Keratinocyte (primary cell): ENCODE data around the gene FAT1. TPM values are rescaled to one million over a fixed set of nuclear protein-coding genes. Genes with fewer than 3 reads are reported as not detected.

Experiments
- DNase-seq: peaks from one replicate; pipeline ENCODE4 v3.0.0-alpha.2; 2011; ENCODE audit warnings: low read depth, missing footprints, low spot score
- FAIRE-seq: peaks from 2 replicates; lab custom pipeline; 2011; peaks lifted over from hg19 to GRCh38; lab: Jason Lieb, UNC
- H2AFZ ChIP-seq: 2 replicates; pipeline ENCODE4 v1.6.0; 2012; ENCODE audit warnings: low read length, control low read depth, inconsistent platforms; ENCODE audit not compliant: control insufficient read depth
- H3K27ac ChIP-seq: 2 replicates; pipeline ENCODE4 v1.5.1; 2011; ENCODE audit warnings: low read length; ENCODE audit not compliant: control insufficient read depth, insufficient read depth
- H3K27me3 ChIP-seq: 3 replicates; pipeline ENCODE4 v1.6.0; 2011; ENCODE audit warnings: low read length; ENCODE audit not compliant: control insufficient read depth, insufficient read depth; ENCODE audit errors: extremely low read depth
- H3K36me3 ChIP-seq, 2 experiments: 2 replicates in 1 of 2; 3 replicates in 1 of 2; pipeline ENCODE4 v1.5.1; 2011; ENCODE audit warnings: low read length in 2 of 2, mild to moderate bottlenecking in 1 of 2; ENCODE audit not compliant: control insufficient read depth in 2 of 2, insufficient read depth in 2 of 2; ENCODE audit errors: extremely low read depth in 1 of 2
- H3K4me1 ChIP-seq: 3 replicates; pipeline ENCODE4 v1.5.1; 2011; ENCODE audit warnings: low read length; ENCODE audit not compliant: control insufficient read depth, insufficient read depth; ENCODE audit errors: extremely low read depth
- H3K4me2 ChIP-seq: 3 replicates; pipeline ENCODE4 v1.6.0; 2011; ENCODE audit warnings: low read depth, low read length; ENCODE audit not compliant: control insufficient read depth, insufficient read depth; ENCODE audit errors: extremely low read depth
- H3K4me3 ChIP-seq, 3 experiments: fragments of 200-600 bp in 1 of 3; sonication (generic) in 1 of 3; 2 replicates in 2 of 3; 3 replicates in 1 of 3; pipeline ENCODE4 v1.5.1; 2011 to 2016; ENCODE audit warnings: low read length in 3 of 3, mild to moderate bottlenecking in 3 of 3, control low read depth in 2 of 3, inconsistent platforms in 1 of 3, low read depth in 1 of 3, mixed read lengths in 1 of 3, mixed run types in 1 of 3, moderate library complexity in 1 of 3; ENCODE audit not compliant: control insufficient read depth in 2 of 3, insufficient read depth in 2 of 3; ENCODE audit errors: extremely low read depth in 1 of 3
- H3K79me2 ChIP-seq: 2 replicates; pipeline ENCODE4 v1.6.0; 2012; ENCODE audit warnings: low read length; ENCODE audit not compliant: control insufficient read depth, insufficient read depth
- H3K9ac ChIP-seq: 3 replicates; pipeline ENCODE4 v1.6.0; 2011; ENCODE audit warnings: low read length; ENCODE audit not compliant: control insufficient read depth, insufficient read depth; ENCODE audit errors: extremely low read depth
- H3K9me1 ChIP-seq: 3 replicates; pipeline ENCODE4 v1.6.0; 2011; ENCODE audit warnings: low read length; ENCODE audit not compliant: control insufficient read depth, insufficient read depth; ENCODE audit errors: extremely low read depth
- H3K9me3 ChIP-seq: 2 replicates; pipeline ENCODE4 v1.5.1; 2012; ENCODE audit warnings: low read depth, low read length; ENCODE audit not compliant: control insufficient read depth
- H4K20me1 ChIP-seq: 3 replicates; pipeline ENCODE4 v1.6.0; 2011; ENCODE audit warnings: low read length; ENCODE audit not compliant: control insufficient read depth, insufficient read depth; ENCODE audit errors: extremely low read depth
- EZH2 ChIP-seq: IDR thresholded peaks from one replicate; pipeline ENCODE4 v1.6.1; 2012; ENCODE audit warnings: inconsistent platforms, mild to moderate bottlenecking, low read length, moderate library complexity
- dilution Hi-C: fragments of 300-500 bp; cut with MboI; formaldehyde crosslinking; loops from one replicate; pipeline ENCODE4 v1.7.0; 2020; ENCODE audit warnings: low sequenced_read_pairs; ENCODE audit not compliant: extremely low pct_ligation_motif_present
- polyA plus RNA-seq, 5 experiments: library from polyadenylated mRNA; depleted of rRNA in 3 of 5; stranded (reverse) in 3 of 5; stranded (forward) in 1 of 5; unstranded in 1 of 5; fragments of >200 nt; gene quantifications; 1 replicate in 1 of 5; 2 replicates in 3 of 5; 3 replicates in 1 of 5; pipeline versions ENCODE4 v1.2.1 to v1.2.3, GENCODE V29; 2011 to 2012; ENCODE audit warnings: missing spikeins in 2 of 5, low read depth in 1 of 5, low replicate concordance in 1 of 5
- TF ChIP-seq, protein P1 (sequence below), 3 experiments: IDR thresholded peaks in 1 of 3; conservative IDR thresholded peaks in 1 of 3; optimal IDR thresholded peaks in 1 of 3; 2 replicates in 2 of 3; 3 replicates in 1 of 3; pipeline versions ENCODE3 to v1.5.1; 2011; ENCODE audit warnings: low read length in 3 of 3, mild to moderate bottlenecking in 3 of 3, moderate library complexity in 2 of 3, control low read depth in 1 of 3, inconsistent platforms in 1 of 3; ENCODE audit not compliant: insufficient read depth in 2 of 3; ENCODE audit errors: extremely low read depth in 1 of 3

Gene FAT1
- polyA plus RNA-seq, 1 donor (not counting 4 experiments of a cell fraction or from before 2014, with no cell fraction given), result 329 TPM

DNA sequence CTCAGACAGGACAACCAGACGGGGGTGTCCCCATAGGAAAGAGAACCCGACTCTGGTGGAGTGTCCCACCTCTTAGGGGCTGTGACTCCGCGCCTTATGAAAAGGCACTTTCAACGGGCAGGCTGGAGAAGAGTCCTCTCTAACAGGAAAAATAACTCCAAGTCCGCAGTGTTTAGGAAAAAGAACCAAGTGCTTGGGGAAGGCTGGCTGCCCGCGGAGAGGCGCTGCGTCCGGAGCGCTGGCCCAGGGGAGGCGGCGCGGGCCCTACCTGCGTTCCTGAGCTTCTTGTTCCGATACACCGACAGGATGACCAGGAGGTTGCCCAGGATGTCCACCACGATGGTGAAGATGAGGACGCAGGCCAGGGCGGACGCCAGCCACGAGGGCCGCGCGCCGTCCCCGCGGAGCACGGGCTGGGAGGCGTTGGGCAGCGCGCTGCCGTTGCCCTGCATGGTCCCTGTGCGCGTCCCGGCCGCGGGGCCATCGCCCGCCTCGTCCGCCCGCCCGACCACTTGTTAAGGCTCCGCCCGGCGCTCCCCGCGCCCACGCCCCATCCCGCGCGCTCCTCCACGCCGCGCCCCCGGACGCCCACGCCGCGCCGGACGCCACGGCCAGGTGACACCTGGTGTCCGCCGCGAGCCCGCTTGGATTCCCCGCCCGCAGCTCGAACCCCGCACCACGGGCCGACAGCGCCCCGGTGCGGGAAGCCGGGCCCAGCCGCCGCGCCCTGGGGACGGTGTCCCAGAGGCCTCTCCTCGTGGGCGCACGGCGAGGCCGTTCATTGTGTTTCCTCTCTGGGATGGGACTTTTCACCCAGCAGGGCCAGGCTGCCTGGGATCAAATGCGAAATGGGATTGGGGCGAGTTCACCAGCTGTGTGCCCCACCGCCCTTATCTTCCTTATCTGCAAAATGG is 168.5 kb downstream of the FAT1 start, which contains the start of gene MTNR1A:
Gene MTNR1A, minus strand, starts transcription at position 654 of the 914 bp plus-strand sequence. Its CDS starts 202 bp downstream, at position 452.
- Histone ChIP-seq H4K20me1 (no peaks in the 10 kb centered on the region), H3K79me2 (no peaks in the 10 kb centered on the region), H3K9me1 (no peaks in the 10 kb centered on the region), H2AFZ (peak within 1 kb of the TSS; percentile 74), H3K36me3 (no peaks in the 10 kb centered on the region), H3K4me1 (peaks cover 6% of the 10 kb centered on the region), H3K4me2 (peak within 1 kb of the TSS; percentile 89), H3K9me3 (no peaks in the 10 kb centered on the region), H3K27ac (no peak within 1 kb of the TSS), H3K4me3 (peak within 1 kb of the TSS; percentile 15 to 61 (median 54)), H3K9ac (no peak within 1 kb of the TSS), H3K27me3 (peaks cover 10% of the 10 kb centered on the region)
- DNase-seq, result no peak
- FAIRE-seq, result no peak
- dilution Hi-C loops, result loop anchor here (10.0 kb wide), 1 partner anchor 260 kb away; no protein-coding TSS in a partner anchor
- TF ChIP-seq EZH2, result no peak
- TF ChIP-seq, protein P1, sequence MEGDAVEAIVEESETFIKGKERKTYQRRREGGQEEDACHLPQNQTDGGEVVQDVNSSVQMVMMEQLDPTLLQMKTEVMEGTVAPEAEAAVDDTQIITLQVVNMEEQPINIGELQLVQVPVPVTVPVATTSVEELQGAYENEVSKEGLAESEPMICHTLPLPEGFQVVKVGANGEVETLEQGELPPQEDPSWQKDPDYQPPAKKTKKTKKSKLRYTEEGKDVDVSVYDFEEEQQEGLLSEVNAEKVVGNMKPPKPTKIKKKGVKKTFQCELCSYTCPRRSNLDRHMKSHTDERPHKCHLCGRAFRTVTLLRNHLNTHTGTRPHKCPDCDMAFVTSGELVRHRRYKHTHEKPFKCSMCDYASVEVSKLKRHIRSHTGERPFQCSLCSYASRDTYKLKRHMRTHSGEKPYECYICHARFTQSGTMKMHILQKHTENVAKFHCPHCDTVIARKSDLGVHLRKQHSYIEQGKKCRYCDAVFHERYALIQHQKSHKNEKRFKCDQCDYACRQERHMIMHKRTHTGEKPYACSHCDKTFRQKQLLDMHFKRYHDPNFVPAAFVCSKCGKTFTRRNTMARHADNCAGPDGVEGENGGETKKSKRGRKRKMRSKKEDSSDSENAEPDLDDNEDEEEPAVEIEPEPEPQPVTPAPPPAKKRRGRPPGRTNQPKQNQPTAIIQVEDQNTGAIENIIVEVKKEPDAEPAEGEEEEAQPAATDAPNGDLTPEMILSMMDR (optimal IDR thresholded peaks at IDR 0.05 in 1 of 3, IDR thresholded peaks at IDR 0.05 in 1 of 3, conservative IDR thresholded peaks at IDR 0.05 in 1 of 3; ENCODE audit: extremely low read depth in 1 of 3, insufficient read depth in 2 of 3, low read length in 3 of 3), result peak in 1 of 3 experiments; percentile 25

DNA sequence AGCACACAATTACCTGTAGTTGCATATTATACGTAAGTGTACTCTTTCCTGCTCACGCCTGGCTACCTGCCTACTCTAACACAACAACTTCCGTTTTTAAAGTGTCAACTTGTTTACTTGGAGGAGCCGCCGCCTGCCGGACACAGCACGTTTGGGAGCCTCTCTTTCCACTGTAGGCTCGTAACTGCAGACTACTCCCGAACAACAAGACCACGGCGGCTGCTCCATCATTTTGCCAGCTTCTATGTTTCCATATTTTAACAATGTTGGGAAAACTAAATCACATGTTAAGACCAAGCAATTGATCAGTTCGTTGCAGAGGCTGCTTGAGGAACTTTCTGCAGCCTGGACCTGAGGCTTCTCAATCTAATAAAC is 169.1 kb downstream of the FAT1 start:
- TF ChIP-seq, protein P1 (optimal IDR thresholded peaks at IDR 0.05 in 1 of 3, IDR thresholded peaks at IDR 0.05 in 1 of 3, conservative IDR thresholded peaks at IDR 0.05 in 1 of 3; ENCODE audit: extremely low read depth in 1 of 3, insufficient read depth in 2 of 3, low read length in 3 of 3), result peak; percentile 14 to 31 (median 29)
- TF ChIP-seq EZH2, result no peak
- no peak for DNase-seq
- Histone ChIP-seq H3K9me1 (no peaks in the 10 kb centered on the region), H3K79me2 (no peaks in the 10 kb centered on the region), H2AFZ (peak overlapping the region; percentile 74), H3K27ac (no peak overlapping the region), H4K20me1 (no peaks in the 10 kb centered on the region), H3K4me1 (peaks cover 6% of the 10 kb centered on the region), H3K9ac (no peak overlapping the region), H3K27me3 (peaks cover 10% of the 10 kb centered on the region), H3K4me3 (peak overlapping the region in 2 of 3 experiments; percentile 54 to 61), H3K4me2 (peak overlapping the region; percentile 89), H3K9me3 (no peaks in the 10 kb centered on the region), H3K36me3 (no peaks in the 10 kb centered on the region)
- peak; percentile 57 for FAIRE-seq
- dilution Hi-C loops, result loop anchor here (10.0 kb wide), 1 partner anchor 260 kb away; no protein-coding TSS in a partner anchor
